Mesodermal cell (in vitro differentiated cells): Measurements from ENCODE around the gene NXPH4.

Experiments used
- H3K27ac ChIP-seq: 2 replicates; pipeline ENCODE4 v1.7.0; 2013; ENCODE audit warnings: mild to moderate bottlenecking, low read depth, low read length, moderate library complexity; ENCODE audit not compliant: severe bottlenecking
- H3K36me3 ChIP-seq: 2 replicates; pipeline ENCODE4 v1.7.1; 2013; ENCODE audit warnings: mild to moderate bottlenecking, low read length, moderate library complexity; ENCODE audit not compliant: control insufficient read depth, insufficient read depth
- H3K4me1 ChIP-seq: one replicate; pipeline ENCODE4 v1.7.1; 2013; ENCODE audit warnings: mild to moderate bottlenecking, low read length; ENCODE audit not compliant: insufficient read depth, control insufficient read depth, poor library complexity, severe bottlenecking
- H3K4me3 ChIP-seq: 2 replicates; pipeline ENCODE4 v1.7.0; 2013; ENCODE audit warnings: low read length, control low read depth, mild to moderate bottlenecking; ENCODE audit not compliant: insufficient read depth, poor library complexity, severe bottlenecking; ENCODE audit errors: extremely low read depth
- H3K9me3 ChIP-seq: 2 replicates; pipeline ENCODE4 v1.7.1; 2013; ENCODE audit warnings: mild to moderate bottlenecking, low read length, moderate library complexity; ENCODE audit not compliant: control insufficient read depth
- WGBS, 2 experiments: methylation state at CpG; one replicate each; pipeline ENCODE4 v1.1.5; 2013; ENCODE audit warnings: missing lambda C conversion rate in 2 of 2; ENCODE audit not compliant: insufficient coverage in 2 of 2; 5-methylcytosine and 5-hydroxymethylcytosine counted together

NXPH4 gene

GRCh38 chr12:57203201-57203600 is 13.4 kb upstream of the NXPH4 start:
- peaks cover 92% of the 10 kb centered on the region for H3K36me3 ChIP-seq

DNA sequence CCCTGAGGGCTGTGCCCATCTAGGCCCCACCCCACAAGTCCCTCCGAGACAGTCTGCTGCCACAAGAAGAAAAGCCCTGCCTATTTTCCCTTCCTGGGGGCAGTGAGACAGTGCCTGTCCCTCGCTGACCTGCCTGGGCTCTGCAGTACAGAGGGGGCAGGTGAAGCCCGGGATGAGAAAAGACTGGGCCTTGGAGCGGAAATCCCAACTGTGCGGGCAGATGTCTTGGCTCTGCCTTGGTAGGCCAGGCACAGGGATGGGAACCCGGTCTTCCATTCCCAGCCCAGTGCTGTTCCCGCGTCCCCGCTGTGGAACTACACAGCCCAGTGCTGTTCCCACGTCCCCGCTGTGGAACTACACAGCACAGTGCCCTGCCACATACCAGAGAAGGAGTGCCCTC is 12.8 kb upstream of the NXPH4 start:
- no peaks in the 10 kb centered on the region for H3K4me1 ChIP-seq
- 88 to 94% methylated on average over 5 to 11 of the region's 11 CpGs for WGBS, 2 experiments
- H3K27ac ChIP-seq = no peak overlapping the region
- H3K36me3 ChIP-seq = peaks cover 92% of the 10 kb centered on the region
- no peak overlapping the region for H3K4me3 ChIP-seq
- no peaks in the 10 kb centered on the region for H3K9me3 ChIP-seq

More at GRCh38 chr12:57203201-57203600, 13.4 kb upstream of the NXPH4 start:
- Histone ChIP-seq H3K27ac (no peak overlapping the region), H3K4me1 (no peaks in the 10 kb centered on the region), H3K9me3 (no peaks in the 10 kb centered on the region), H3K4me3 (no peak overlapping the region)
- WGBS, 2 experiments = 95 to 99% methylated on average over 28 of the region's 28 CpGs

GRCh38 chr12:57204454-57204853 is 12.1 kb upstream of the NXPH4 start:
- Histone ChIP-seq H3K4me1 (no peaks in the 10 kb centered on the region), H3K9me3 (no peaks in the 10 kb centered on the region), H3K4me3 (no peak overlapping the region), H3K36me3 (peaks cover 92% of the 10 kb centered on the region), H3K27ac (no peak overlapping the region)
- WGBS, 2 experiments = 97 to 98% methylated on average over 15 to 17 of the region's 19 CpGs

- H3K36me3 ChIP-seq = peaks cover 90% of the 10 kb centered on the region
- H3K27ac ChIP-seq = no peak overlapping the region
- H3K9me3 ChIP-seq = no peaks in the 10 kb centered on the region
- H3K4me3 ChIP-seq = no peak overlapping the region
- H3K4me1 ChIP-seq = no peaks in the 10 kb centered on the region
- WGBS, 2 experiments = 97 to 98% methylated on average over 16 to 19 of the region's 26 CpGs
Measured at GRCh38 chr12:57205186-57205585, 11.4 kb upstream of the NXPH4 start.

GRCh38 chr12:57205931-57206330 is 10.7 kb upstream of the NXPH4 start:
- Histone ChIP-seq H3K9me3 (no peaks in the 10 kb centered on the region), H3K4me1 (no peaks in the 10 kb centered on the region), H3K4me3 (no peak overlapping the region), H3K36me3 (peaks cover 91% of the 10 kb centered on the region), H3K27ac (no peak overlapping the region)
- WGBS, 2 experiments = 95 to 100% methylated on average over 3 to 7 of the region's 7 CpGs

GRCh38 chr12:57207731-57208630 is 8.6 kb upstream of the NXPH4 start:
- peaks cover 90% of the 10 kb centered on the region for H3K36me3 ChIP-seq

DNA sequence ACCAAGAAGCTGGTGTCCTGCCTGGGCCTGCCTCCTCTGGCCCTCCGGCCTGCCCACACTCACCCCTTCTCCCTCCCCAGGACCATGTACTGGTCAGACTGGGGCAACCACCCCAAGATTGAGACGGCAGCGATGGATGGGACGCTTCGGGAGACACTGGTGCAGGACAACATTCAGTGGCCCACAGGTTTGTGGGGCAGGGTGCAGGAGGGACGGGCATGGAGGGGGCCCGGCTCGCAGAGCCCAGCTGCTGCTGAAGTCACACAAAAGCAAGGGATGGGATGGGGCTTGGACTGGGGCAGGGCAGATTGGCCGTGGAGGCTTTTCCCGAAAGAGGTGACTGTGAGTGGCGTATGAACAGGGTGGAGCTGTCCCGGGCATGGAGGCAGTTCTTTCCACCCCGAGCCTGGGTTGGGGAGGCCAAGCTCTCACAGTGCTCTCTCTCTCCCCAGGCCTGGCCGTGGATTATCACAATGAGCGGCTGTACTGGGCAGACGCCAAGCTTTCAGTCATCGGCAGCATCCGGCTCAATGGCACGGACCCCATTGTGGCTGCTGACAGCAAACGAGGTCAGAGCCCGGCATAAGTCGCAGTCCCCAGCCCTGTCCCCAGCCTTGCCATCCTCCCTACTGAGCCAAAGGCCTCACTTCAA is 7.8 kb upstream of the NXPH4 start:
- peaks cover 87% of the 10 kb centered on the region for H3K36me3 ChIP-seq
- H3K4me1 ChIP-seq = peaks cover 9% of the 10 kb centered on the region
- no peak overlapping the region for H3K27ac ChIP-seq
- 93 to 96% methylated on average over 15 to 22 of the region's 22 CpGs for WGBS, 2 experiments
- no peak overlapping the region for H3K4me3 ChIP-seq
- H3K9me3 ChIP-seq = no peaks in the 10 kb centered on the region

More at GRCh38 chr12:57207731-57208630, 8.6 kb upstream of the NXPH4 start:
- H3K9me3 ChIP-seq = no peaks in the 10 kb centered on the region
- no peak overlapping the region for H3K27ac ChIP-seq
- no peak overlapping the region for H3K4me3 ChIP-seq
- H3K4me1 ChIP-seq = peaks cover 7% of the 10 kb centered on the region
- 96 to 99% methylated on average over 26 to 29 of the region's 29 CpGs for WGBS, 2 experiments

- H3K9me3 ChIP-seq = no peaks in the 10 kb centered on the region
- peaks cover 9% of the 10 kb centered on the region for H3K4me1 ChIP-seq
- WGBS, 2 experiments = 96 to 98% methylated on average over 8 of the region's 8 CpGs
- H3K27ac ChIP-seq = no peak overlapping the region
- peaks cover 78% of the 10 kb centered on the region for H3K36me3 ChIP-seq
- H3K4me3 ChIP-seq = no peak overlapping the region
Measured at GRCh38 chr12:57209916-57210315, 6.7 kb upstream of the NXPH4 start.

GRCh38 chr12:57210461-57210860 is 6.1 kb upstream of the NXPH4 start:
- H3K27ac ChIP-seq = no peak overlapping the region
- H3K4me3 ChIP-seq = no peak overlapping the region
- H3K4me1 ChIP-seq = peaks cover 9% of the 10 kb centered on the region
- 96 to 98% methylated on average over 12 to 13 of the region's 15 CpGs for WGBS, 2 experiments
- H3K36me3 ChIP-seq = peaks cover 73% of the 10 kb centered on the region
- no peaks in the 10 kb centered on the region for H3K9me3 ChIP-seq

DNA sequence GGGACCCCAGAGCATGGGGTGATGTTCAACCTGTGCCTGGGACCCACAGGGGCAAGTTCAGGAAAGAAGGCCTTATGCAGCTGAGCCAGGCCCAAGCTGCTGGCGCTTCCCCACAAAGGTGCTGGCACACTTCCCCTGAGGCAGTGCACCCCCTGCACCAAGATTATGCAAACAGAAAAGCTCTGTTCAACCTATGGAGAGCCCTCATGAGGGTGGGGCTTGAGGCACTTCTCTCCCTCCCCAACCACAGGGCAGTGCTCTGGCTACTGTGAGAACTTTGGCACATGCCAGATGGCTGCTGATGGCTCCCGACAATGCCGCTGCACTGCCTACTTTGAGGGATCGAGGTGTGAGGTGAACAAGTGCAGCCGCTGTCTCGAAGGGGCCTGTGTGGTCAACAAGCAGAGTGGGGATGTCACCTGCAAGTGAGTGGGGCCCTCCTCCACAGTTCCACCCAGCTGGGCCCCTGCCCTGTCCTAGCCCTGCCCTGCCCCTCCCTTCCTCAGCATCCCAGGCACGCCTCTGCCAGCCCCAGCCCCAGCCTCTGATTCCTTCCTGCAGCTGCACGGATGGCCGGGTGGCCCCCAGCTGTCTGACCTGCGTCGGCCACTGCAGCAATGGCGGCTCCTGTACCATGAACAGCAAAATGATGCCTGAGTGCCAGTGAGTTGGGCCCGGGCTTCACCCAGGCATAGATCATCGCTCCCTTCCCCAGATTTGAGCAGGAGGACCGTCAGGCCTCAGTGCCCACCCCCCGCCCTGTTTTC is 5.5 kb upstream of the NXPH4 start:
- Histone ChIP-seq H3K36me3 (peaks cover 66% of the 10 kb centered on the region), H3K4me1 (peaks cover 14% of the 10 kb centered on the region), H3K4me3 (no peak overlapping the region), H3K27ac (no peak overlapping the region), H3K9me3 (no peaks in the 10 kb centered on the region)
- 94 to 95% methylated on average over 15 of the region's 16 CpGs for WGBS, 2 experiments
